Rectal smooth muscle tissue (tissue), 1 donor: ENCODE data around the gene SP3.

Experiments
- H3K27ac ChIP-seq: one replicate; pipeline ENCODE4 v1.7.0; 2013; ENCODE audit warnings: low read depth, low read length, inconsistent platforms
- H3K27me3 ChIP-seq: one replicate; pipeline ENCODE4 v1.7.0; 2013; ENCODE audit warnings: low read length; ENCODE audit not compliant: control insufficient read depth, insufficient read depth
- H3K36me3 ChIP-seq: one replicate; pipeline ENCODE4 v1.7.0; 2013; ENCODE audit warnings: low read length; ENCODE audit not compliant: control insufficient read depth, insufficient read depth
- H3K4me1 ChIP-seq: one replicate; pipeline ENCODE4 v1.7.0; 2013; ENCODE audit warnings: low read length; ENCODE audit not compliant: control insufficient read depth, insufficient read depth
- H3K4me3 ChIP-seq: one replicate; pipeline ENCODE4 v1.7.0; 2013; ENCODE audit warnings: low read length
- H3K9ac ChIP-seq: one replicate; pipeline ENCODE4 v1.7.0; 2013; ENCODE audit warnings: low read length

The SP3 gene

DNA sequence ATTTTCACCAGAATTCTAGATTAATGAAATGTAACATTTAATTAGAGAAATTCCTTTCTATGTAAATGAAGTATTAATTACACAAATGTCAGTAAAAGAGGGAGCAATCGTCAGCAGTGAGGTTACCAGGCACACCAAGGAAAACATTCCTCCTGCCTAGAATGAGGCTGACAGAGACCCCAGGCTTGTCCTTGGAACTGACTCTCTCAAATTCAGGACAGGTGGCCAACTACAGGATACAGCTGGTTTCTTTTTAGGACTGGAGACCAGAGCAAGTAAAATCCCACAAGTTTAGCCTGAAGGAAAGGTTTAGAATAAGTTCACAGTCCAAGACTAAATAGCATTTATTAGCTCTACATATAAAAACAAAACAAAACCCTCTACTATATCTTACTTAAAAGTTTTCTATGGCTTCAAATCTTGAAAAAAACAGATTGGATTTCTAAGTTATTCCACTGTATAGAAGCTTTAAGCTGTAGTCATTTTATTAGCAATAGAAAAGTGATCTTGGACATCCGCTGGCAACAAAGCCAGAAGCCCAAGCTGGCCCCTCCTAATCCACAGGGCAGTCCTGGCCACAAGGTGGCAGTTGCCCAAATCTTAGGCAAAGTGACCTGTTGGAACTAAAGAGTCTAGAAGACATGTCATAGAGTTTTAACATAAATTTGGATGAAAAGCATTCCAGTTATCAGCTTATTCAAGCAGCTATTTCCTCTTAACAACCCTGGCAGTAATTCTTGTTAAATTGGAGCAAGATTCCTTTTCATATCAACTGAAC is 81.0 kb downstream of the SP3 start:
- H3K27ac ChIP-seq: no peak overlapping the region
- H3K4me3 ChIP-seq: no peak overlapping the region
- H3K9ac ChIP-seq: no peak overlapping the region
- no peaks in the 10 kb centered on the region for H3K36me3 ChIP-seq
- no peaks in the 10 kb centered on the region for H3K4me1 ChIP-seq
- no peaks in the 10 kb centered on the region for H3K27me3 ChIP-seq

DNA sequence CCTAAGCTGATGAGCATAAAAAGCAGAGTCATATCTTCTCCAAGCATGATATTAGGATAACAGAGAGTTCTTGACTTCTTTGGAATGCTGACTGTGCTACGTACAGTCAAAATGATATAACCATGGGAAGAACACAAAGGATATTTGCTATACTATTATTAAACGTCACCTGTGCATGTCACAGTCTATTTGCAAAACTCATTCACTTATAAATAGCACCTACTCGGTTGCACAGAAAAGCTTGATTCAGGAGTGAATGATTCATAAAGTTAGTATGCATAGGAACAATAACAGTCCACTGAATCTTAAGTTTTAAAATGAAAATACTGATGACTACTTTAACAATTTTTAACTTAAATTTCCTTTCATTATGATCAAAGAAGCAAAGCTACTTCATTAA is 83.3 kb downstream of the SP3 start:
- H3K9ac ChIP-seq: no peak overlapping the region
- no peak overlapping the region for H3K27ac ChIP-seq
- H3K4me3 ChIP-seq: no peak overlapping the region
- no peaks in the 10 kb centered on the region for H3K36me3 ChIP-seq
- H3K4me1 ChIP-seq: no peaks in the 10 kb centered on the region
- no peaks in the 10 kb centered on the region for H3K27me3 ChIP-seq

DNA sequence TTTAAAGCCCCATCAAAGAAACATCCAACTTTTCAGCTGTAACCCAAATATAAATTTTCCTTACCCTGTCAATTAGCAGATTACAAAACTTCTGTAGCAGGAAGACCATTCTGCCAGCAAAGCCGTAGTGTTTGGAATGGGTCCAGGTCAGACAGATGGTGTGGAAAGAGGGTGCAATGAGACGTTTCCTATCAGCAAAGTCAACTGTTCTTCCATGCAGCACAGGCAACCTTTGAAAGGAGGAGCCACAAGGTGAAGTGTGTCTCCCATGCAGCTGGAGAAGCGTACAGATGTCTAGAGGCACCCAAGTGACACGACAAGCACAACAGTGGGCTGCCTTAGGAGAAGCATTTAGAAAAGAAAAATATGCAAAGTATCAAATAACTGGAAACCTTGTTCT is 83.7 kb downstream of the SP3 start:
- Histone ChIP-seq H3K4me3 (no peak overlapping the region), H3K27ac (no peak overlapping the region), H3K27me3 (no peaks in the 10 kb centered on the region), H3K36me3 (no peaks in the 10 kb centered on the region), H3K9ac (no peak overlapping the region), H3K4me1 (no peaks in the 10 kb centered on the region)

GRCh38 chr2:173880561-173880960 is 84.6 kb downstream of the SP3 start:
- Histone ChIP-seq H3K27ac (no peak overlapping the region), H3K27me3 (no peaks in the 10 kb centered on the region), H3K36me3 (no peaks in the 10 kb centered on the region), H3K9ac (no peak overlapping the region), H3K4me3 (no peak overlapping the region), H3K4me1 (no peaks in the 10 kb centered on the region)

DNA sequence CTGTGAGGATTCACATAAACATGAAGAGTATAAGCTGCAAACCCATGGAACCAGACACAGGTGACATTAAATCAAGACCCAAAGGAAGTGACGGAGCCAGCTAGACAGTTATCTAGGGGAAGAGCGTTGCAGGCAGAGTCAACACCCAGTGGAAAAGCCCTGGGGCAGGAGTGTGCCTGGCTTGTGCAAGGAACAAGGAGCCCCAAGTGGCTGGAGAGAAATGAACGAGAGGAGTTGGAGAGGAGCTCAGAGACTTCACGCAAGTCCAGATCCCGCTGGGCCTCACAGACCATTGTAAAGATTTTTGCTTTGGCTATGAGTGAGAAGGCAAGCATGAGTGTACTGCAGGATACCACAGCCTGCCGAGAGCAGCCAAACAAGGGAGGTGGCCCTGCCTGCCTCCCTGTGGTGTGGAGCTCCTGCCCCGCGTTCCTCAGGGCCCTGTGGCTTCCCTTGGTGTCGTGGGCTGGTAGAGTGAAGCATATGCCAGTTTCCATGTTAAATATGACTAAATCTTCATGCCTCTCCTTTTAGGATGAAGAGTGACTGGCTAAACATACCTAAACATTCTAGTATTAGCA is 88.2 kb downstream of the SP3 start:
- Histone ChIP-seq H3K9ac (no peak overlapping the region), H3K4me1 (no peaks in the 10 kb centered on the region), H3K36me3 (no peaks in the 10 kb centered on the region), H3K27me3 (no peaks in the 10 kb centered on the region), H3K27ac (no peak overlapping the region), H3K4me3 (no peak overlapping the region)

DNA sequence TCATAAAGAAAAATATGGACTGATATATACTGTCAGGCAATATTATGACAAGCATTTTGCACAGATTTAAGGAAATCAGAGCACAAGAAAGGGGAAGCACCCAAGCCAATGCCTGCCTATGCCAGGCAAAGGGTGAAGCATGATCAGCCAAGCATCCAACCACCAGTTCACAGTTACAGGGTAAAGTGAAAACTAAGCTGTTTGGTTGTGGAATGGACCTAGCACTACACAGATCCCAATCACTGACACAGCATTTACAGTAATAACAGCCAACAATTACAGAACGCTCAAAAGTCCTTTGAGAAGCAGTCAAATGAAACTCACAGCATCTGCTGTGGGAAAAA is 90.3 kb downstream of the SP3 start:
- no peaks in the 10 kb centered on the region for H3K4me1 ChIP-seq
- H3K27ac ChIP-seq: no peak overlapping the region
- no peak overlapping the region for H3K4me3 ChIP-seq

DNA sequence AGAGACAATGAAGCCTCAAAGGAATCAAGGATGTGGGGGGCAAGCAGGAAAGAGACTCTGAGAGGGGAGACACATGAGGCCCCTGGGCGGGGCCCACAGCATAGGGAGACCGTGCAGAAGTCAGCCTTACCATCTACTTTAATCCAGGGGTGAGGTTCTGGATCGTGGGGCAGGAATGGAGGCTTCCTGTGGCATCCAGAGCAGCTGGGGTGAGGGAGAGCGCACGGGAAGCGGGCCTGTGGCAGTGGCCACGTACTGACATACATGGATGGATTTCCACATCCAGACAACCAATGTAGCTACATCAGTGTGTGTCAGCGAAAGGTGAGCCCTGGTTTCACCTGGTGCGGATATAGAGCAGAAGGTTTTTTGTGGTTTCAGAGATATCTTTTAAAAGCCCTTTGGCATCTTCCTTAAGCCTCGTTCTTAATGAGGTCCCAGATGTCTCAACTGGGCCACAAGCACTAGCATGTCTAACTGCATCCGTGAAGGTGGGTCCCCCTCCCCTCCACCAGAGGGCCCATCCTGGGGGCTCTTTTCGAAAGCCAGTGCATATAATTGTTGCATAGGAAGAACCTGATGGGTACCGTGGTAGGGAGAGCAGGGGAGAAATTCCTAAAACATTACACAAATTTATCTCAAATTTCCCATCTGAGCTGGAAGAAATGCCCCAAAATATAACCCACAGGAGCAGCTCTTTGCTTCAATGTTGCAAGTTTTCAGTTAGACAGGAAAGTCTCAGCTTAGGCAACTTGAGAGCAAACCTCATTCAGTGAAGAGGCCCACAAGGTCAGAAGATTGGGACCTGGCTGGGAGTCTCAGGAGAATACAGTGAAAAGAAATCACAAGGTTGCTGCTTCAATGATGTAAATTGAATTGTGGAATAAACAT is 90.9 kb downstream of the SP3 start:
- Histone ChIP-seq H3K9ac (no peak overlapping the region), H3K27me3 (no peaks in the 10 kb centered on the region), H3K4me1 (no peaks in the 10 kb centered on the region), H3K4me3 (no peak overlapping the region), H3K27ac (no peak overlapping the region), H3K36me3 (no peaks in the 10 kb centered on the region)

More for the DNA sequence above, 90.3 kb downstream of the SP3 start:
- H3K36me3 ChIP-seq: no peaks in the 10 kb centered on the region
- no peaks in the 10 kb centered on the region for H3K27me3 ChIP-seq
- no peak overlapping the region for H3K9ac ChIP-seq

DNA sequence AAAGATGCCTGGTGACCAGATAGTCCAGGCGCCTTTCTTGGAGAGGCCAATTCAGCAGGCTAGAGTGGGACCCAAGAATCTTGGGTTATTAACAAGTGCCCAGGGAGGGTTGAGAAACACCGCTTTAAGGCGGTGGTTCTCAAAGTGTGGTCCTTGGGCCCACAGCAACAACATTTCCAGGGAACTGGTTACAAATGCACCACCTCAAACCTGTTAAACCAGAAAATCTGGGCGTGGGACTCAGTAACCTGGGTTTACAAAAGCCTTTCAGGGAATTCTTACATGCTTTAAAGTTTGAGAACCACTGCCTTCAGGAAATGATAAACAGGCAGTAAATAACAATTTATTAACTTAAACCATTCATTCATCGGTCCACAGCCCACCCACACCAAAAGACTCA is 92.5 kb downstream of the SP3 start:
- Histone ChIP-seq H3K36me3 (no peaks in the 10 kb centered on the region), H3K4me1 (no peaks in the 10 kb centered on the region), H3K9ac (no peak overlapping the region), H3K27me3 (no peaks in the 10 kb centered on the region), H3K27ac (no peak overlapping the region), H3K4me3 (no peak overlapping the region)

GRCh38 chr2:173869244-173870229 is 95.6 kb downstream of the SP3 start:
- Histone ChIP-seq H3K27ac (no peak overlapping the region), H3K9ac (no peak overlapping the region), H3K27me3 (no peaks in the 10 kb centered on the region)

DNA sequence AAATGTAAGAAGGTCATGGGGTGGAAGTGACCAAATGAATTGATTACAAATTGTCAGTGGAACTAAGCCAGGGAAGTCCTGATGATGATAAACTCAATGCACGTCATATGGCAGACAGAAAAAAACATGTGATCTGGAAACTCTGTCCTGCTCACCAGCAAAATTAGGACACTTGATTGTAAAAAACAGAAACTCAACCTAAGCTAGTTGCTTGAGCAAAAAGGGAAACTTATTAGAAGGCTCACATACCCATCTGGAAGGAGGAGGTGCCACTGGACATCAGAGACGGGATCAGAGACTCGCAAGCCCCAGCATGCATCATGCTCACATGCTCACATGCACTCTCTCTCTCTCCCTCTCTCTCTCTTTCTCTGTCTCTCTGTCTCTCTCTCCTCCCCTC is 96.8 kb downstream of the SP3 start:
- Histone ChIP-seq H3K9ac (no peak overlapping the region), H3K27me3 (no peaks in the 10 kb centered on the region), H3K27ac (no peak overlapping the region), H3K36me3 (no peaks in the 10 kb centered on the region), H3K4me1 (no peaks in the 10 kb centered on the region), H3K4me3 (no peak overlapping the region)

More at GRCh38 chr2:173869244-173870229, 95.6 kb downstream of the SP3 start:
- Histone ChIP-seq H3K4me1 (no peaks in the 10 kb centered on the region), H3K4me3 (no peak overlapping the region), H3K36me3 (no peaks in the 10 kb centered on the region)

GRCh38 chr2:173866874-173867618 is 98.1 kb downstream of the SP3 start:
- no peak overlapping the region for H3K9ac ChIP-seq

More at GRCh38 chr2:173866874-173867618, 98.1 kb downstream of the SP3 start:
- Histone ChIP-seq H3K27me3 (no peaks in the 10 kb centered on the region), H3K4me3 (no peak overlapping the region), H3K36me3 (no peaks in the 10 kb centered on the region), H3K27ac (no peak overlapping the region), H3K4me1 (no peaks in the 10 kb centered on the region)
